ENCODE measurements around the gene HAGHL.
A peak's percentile ranks its signal among the peaks of the same experiment; 100 is the strongest.

- TF ChIP-seq CREB1 (CRISPR knock-in tag; IDR thresholded peaks at IDR 0.05; ENCODE audit: low read depth) (no peak), EZH2 (IDR thresholded peaks at IDR 0.05; ENCODE audit: low read depth, unreplicated experiment) (no peak), EZH2phosphoT487 (IDR thresholded peaks at IDR 0.05; ENCODE audit: unreplicated experiment) (no peak), POLR2AphosphoS5 (IDR thresholded peaks at IDR 0.05; ENCODE audit: low read depth) (no peak), JUNB (IDR thresholded peaks at IDR 0.05; ENCODE audit: unreplicated experiment) (no peak), ETS1 (IDR thresholded peaks at IDR 0.05) (no peak), ZNF114 (CRISPR knock-in tag; IDR thresholded peaks at IDR 0.05) (no peak), ZNF331 (CRISPR knock-in tag; IDR thresholded peaks at IDR 0.05; ENCODE audit: low read depth) (no peak), STAT1 (IDR thresholded peaks at IDR 0.05; ENCODE audit: unreplicated experiment) (no peak)
- TF ChIP-seq, protein P1, sequence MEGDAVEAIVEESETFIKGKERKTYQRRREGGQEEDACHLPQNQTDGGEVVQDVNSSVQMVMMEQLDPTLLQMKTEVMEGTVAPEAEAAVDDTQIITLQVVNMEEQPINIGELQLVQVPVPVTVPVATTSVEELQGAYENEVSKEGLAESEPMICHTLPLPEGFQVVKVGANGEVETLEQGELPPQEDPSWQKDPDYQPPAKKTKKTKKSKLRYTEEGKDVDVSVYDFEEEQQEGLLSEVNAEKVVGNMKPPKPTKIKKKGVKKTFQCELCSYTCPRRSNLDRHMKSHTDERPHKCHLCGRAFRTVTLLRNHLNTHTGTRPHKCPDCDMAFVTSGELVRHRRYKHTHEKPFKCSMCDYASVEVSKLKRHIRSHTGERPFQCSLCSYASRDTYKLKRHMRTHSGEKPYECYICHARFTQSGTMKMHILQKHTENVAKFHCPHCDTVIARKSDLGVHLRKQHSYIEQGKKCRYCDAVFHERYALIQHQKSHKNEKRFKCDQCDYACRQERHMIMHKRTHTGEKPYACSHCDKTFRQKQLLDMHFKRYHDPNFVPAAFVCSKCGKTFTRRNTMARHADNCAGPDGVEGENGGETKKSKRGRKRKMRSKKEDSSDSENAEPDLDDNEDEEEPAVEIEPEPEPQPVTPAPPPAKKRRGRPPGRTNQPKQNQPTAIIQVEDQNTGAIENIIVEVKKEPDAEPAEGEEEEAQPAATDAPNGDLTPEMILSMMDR (conservative IDR thresholded peaks at IDR 0.05; ENCODE audit: low read depth in 2 of 2) = peak; percentile 22 to 33; a peak in 2 of 4 replicates
- TF ChIP-seq, protein P2, sequence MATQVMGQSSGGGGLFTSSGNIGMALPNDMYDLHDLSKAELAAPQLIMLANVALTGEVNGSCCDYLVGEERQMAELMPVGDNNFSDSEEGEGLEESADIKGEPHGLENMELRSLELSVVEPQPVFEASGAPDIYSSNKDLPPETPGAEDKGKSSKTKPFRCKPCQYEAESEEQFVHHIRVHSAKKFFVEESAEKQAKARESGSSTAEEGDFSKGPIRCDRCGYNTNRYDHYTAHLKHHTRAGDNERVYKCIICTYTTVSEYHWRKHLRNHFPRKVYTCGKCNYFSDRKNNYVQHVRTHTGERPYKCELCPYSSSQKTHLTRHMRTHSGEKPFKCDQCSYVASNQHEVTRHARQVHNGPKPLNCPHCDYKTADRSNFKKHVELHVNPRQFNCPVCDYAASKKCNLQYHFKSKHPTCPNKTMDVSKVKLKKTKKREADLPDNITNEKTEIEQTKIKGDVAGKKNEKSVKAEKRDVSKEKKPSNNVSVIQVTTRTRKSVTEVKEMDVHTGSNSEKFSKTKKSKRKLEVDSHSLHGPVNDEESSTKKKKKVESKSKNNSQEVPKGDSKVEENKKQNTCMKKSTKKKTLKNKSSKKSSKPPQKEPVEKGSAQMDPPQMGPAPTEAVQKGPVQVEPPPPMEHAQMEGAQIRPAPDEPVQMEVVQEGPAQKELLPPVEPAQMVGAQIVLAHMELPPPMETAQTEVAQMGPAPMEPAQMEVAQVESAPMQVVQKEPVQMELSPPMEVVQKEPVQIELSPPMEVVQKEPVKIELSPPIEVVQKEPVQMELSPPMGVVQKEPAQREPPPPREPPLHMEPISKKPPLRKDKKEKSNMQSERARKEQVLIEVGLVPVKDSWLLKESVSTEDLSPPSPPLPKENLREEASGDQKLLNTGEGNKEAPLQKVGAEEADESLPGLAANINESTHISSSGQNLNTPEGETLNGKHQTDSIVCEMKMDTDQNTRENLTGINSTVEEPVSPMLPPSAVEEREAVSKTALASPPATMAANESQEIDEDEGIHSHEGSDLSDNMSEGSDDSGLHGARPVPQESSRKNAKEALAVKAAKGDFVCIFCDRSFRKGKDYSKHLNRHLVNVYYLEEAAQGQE (IDR thresholded peaks at IDR 0.05; ENCODE audit: unreplicated experiment) = no peak
Measured at GRCh38 chr16:719815-720446, 7.0 kb upstream of the HAGHL start.
